ENCODE measurements around the gene MAT1A. TPM values are rescaled to one million over a fixed set of nuclear protein-coding genes. Genes with fewer than 3 reads are reported as not detected.
"Not testable (repeated sequence)": the region's sequence is repeated elsewhere in the genome, so short reads cannot be mapped to it uniquely, and the experiment has no call there.

Gene MAT1A
- polyA plus RNA-seq, 3 donors, result not detected

GRCh38 chr10:80242341-80242740, 47.1 kb downstream of the MAT1A start:
- H3K9me3 ChIP-seq (replicated peaks in 1 of 2; ENCODE audit: control insufficient read depth in 1 of 2, insufficient read depth in 1 of 2, low read length in 2 of 2); DNase-seq; H3K4me3 ChIP-seq (replicated peaks in 1 of 3; ENCODE audit: low read depth in 2 of 3, low read length in 3 of 3); H3K27me3 Mint-ChIP-seq (ENCODE audit: low read depth in 3 of 3); H3K4me3 Mint-ChIP-seq; intact Hi-C loops (cut with micrococcal nuclease); H3K27ac Mint-ChIP-seq; H3K4me2 ChIP-seq (replicated peaks; ENCODE audit: extremely low read depth, low read length, poor library complexity, severe bottlenecking); H2AFZ ChIP-seq (ENCODE audit: insufficient read depth, low read depth, low read length, poor library complexity, severe bottlenecking); H3K4me1 ChIP-seq (ENCODE audit: control insufficient read depth in 1 of 2, insufficient read depth in 2 of 2, low read length in 2 of 2); H3K4me1 Mint-ChIP-seq; H3K9ac ChIP-seq (ENCODE audit: insufficient read depth, low read length, poor library complexity, severe bottlenecking); H3K36me3 ChIP-seq (replicated peaks in 1 of 2; ENCODE audit: control insufficient read depth in 1 of 2, insufficient read depth in 2 of 2, low read length in 2 of 2); H3K9me3 Mint-ChIP-seq; H3K36me3 Mint-ChIP-seq; H3K79me2 ChIP-seq (ENCODE audit: insufficient read depth, low read length); H4K20me1 ChIP-seq (ENCODE audit: insufficient read depth, low read length); H3K27me3 ChIP-seq (ENCODE audit: control insufficient read depth in 2 of 2, insufficient read depth in 2 of 2, low read length in 2 of 2); H3K27ac ChIP-seq (ENCODE audit: low read depth in 1 of 2, low read length in 2 of 2): not testable (repeated sequence)
- WGBS (ENCODE audit: insufficient coverage), result no CpG with 5 or more reads among the region's 4 CpGs

GRCh38 chr10:80236457-80236856, 53.0 kb downstream of the MAT1A start:
- H3K79me2 ChIP-seq (ENCODE audit: insufficient read depth, low read length); H2AFZ ChIP-seq (ENCODE audit: insufficient read depth, low read depth, low read length, poor library complexity, severe bottlenecking); H3K27me3 ChIP-seq (ENCODE audit: control insufficient read depth in 2 of 2, insufficient read depth in 2 of 2, low read length in 2 of 2); H3K36me3 ChIP-seq (replicated peaks in 1 of 2; ENCODE audit: control insufficient read depth in 1 of 2, insufficient read depth in 2 of 2, low read length in 2 of 2); H3K4me1 Mint-ChIP-seq; H3K27me3 Mint-ChIP-seq (ENCODE audit: low read depth in 3 of 3); H3K4me3 Mint-ChIP-seq; H3K4me2 ChIP-seq (replicated peaks; ENCODE audit: extremely low read depth, low read length, poor library complexity, severe bottlenecking); H3K36me3 Mint-ChIP-seq; DNase-seq; H3K4me1 ChIP-seq (ENCODE audit: control insufficient read depth in 1 of 2, insufficient read depth in 2 of 2, low read length in 2 of 2); H3K4me3 ChIP-seq (replicated peaks in 1 of 3; ENCODE audit: low read depth in 2 of 3, low read length in 3 of 3); H3K9me3 ChIP-seq (replicated peaks in 1 of 2; ENCODE audit: control insufficient read depth in 1 of 2, insufficient read depth in 1 of 2, low read length in 2 of 2); H3K9ac ChIP-seq (ENCODE audit: insufficient read depth, low read length, poor library complexity, severe bottlenecking); H3K27ac ChIP-seq (ENCODE audit: low read depth in 1 of 2, low read length in 2 of 2); H4K20me1 ChIP-seq (ENCODE audit: insufficient read depth, low read length); intact Hi-C loops (cut with micrococcal nuclease): not testable (repeated sequence)
- WGBS (ENCODE audit: insufficient coverage), result no CpG with 5 or more reads among the region's 5 CpGs
- peak overlapping the region in 1 of 7 donors; percentile 43 for H3K27ac Mint-ChIP-seq
- peaks cover 2 to 12% (median 4%) of the 10 kb centered on the region in 7 donors for H3K9me3 Mint-ChIP-seq

- intact Hi-C loops (cut with micrococcal nuclease); H3K4me1 Mint-ChIP-seq; H3K4me2 ChIP-seq (replicated peaks; ENCODE audit: extremely low read depth, low read length, poor library complexity, severe bottlenecking); H3K27me3 ChIP-seq (ENCODE audit: control insufficient read depth in 2 of 2, insufficient read depth in 2 of 2, low read length in 2 of 2); H3K36me3 Mint-ChIP-seq; H3K4me1 ChIP-seq (ENCODE audit: control insufficient read depth in 1 of 2, insufficient read depth in 2 of 2, low read length in 2 of 2); H3K4me3 ChIP-seq (replicated peaks in 1 of 3; ENCODE audit: low read depth in 2 of 3, low read length in 3 of 3); H4K20me1 ChIP-seq (ENCODE audit: insufficient read depth, low read length); H3K4me3 Mint-ChIP-seq; H3K27ac Mint-ChIP-seq; H3K9ac ChIP-seq (ENCODE audit: insufficient read depth, low read length, poor library complexity, severe bottlenecking); H3K27me3 Mint-ChIP-seq (ENCODE audit: low read depth in 3 of 3); DNase-seq; H3K79me2 ChIP-seq (ENCODE audit: insufficient read depth, low read length); H3K9me3 ChIP-seq (replicated peaks in 1 of 2; ENCODE audit: control insufficient read depth in 1 of 2, insufficient read depth in 1 of 2, low read length in 2 of 2); H2AFZ ChIP-seq (ENCODE audit: insufficient read depth, low read depth, low read length, poor library complexity, severe bottlenecking); H3K36me3 ChIP-seq (replicated peaks in 1 of 2; ENCODE audit: control insufficient read depth in 1 of 2, insufficient read depth in 2 of 2, low read length in 2 of 2); H3K27ac ChIP-seq (ENCODE audit: low read depth in 1 of 2, low read length in 2 of 2): not testable (repeated sequence)
- H3K9me3 Mint-ChIP-seq, result peaks cover 2 to 12% (median 4%) of the 10 kb centered on the region in 7 donors
- WGBS (ENCODE audit: insufficient coverage), result 100% methylated on average over 1 of the region's 11 CpGs
Measured at GRCh38 chr10:80234331-80235235, 54.9 kb downstream of the MAT1A start.

GRCh38 chr10:80233871-80234270, 55.6 kb downstream of the MAT1A start:
- H3K4me3 Mint-ChIP-seq; H3K27me3 ChIP-seq (ENCODE audit: control insufficient read depth in 2 of 2, insufficient read depth in 2 of 2, low read length in 2 of 2); H3K9ac ChIP-seq (ENCODE audit: insufficient read depth, low read length, poor library complexity, severe bottlenecking); H2AFZ ChIP-seq (ENCODE audit: insufficient read depth, low read depth, low read length, poor library complexity, severe bottlenecking); H3K9me3 ChIP-seq (replicated peaks in 1 of 2; ENCODE audit: control insufficient read depth in 1 of 2, insufficient read depth in 1 of 2, low read length in 2 of 2); DNase-seq; H4K20me1 ChIP-seq (ENCODE audit: insufficient read depth, low read length); H3K27me3 Mint-ChIP-seq (ENCODE audit: low read depth in 3 of 3); H3K4me3 ChIP-seq (replicated peaks in 1 of 3; ENCODE audit: low read depth in 2 of 3, low read length in 3 of 3); H3K79me2 ChIP-seq (ENCODE audit: insufficient read depth, low read length); H3K27ac Mint-ChIP-seq; H3K27ac ChIP-seq (ENCODE audit: low read depth in 1 of 2, low read length in 2 of 2); H3K36me3 ChIP-seq (replicated peaks in 1 of 2; ENCODE audit: control insufficient read depth in 1 of 2, insufficient read depth in 2 of 2, low read length in 2 of 2); H3K4me2 ChIP-seq (replicated peaks; ENCODE audit: extremely low read depth, low read length, poor library complexity, severe bottlenecking); intact Hi-C loops (cut with micrococcal nuclease); H3K36me3 Mint-ChIP-seq; H3K4me1 ChIP-seq (ENCODE audit: control insufficient read depth in 1 of 2, insufficient read depth in 2 of 2, low read length in 2 of 2); H3K4me1 Mint-ChIP-seq: not testable (repeated sequence)
- WGBS (ENCODE audit: insufficient coverage), result no CpG with 5 or more reads among the region's 1 CpG
- peaks cover 2 to 12% (median 4%) of the 10 kb centered on the region in 7 donors for H3K9me3 Mint-ChIP-seq

All from CD14-positive monocyte (primary cell).